GM23338 (cell line): ENCODE measurements around the gene FGF23. TPM values are rescaled to one million over a fixed set of nuclear protein-coding genes. Genes with fewer than 3 reads are reported as not detected.

ENCODE experiments used
- ATAC-seq: fragments of 200-7000 bp; cut with Tn5 transposase; 3 replicates; pipeline ENCODE4 v1.9.1; 2020
- DNase-seq: peaks from one replicate; pipeline ENCODE4 v3.0.0-alpha.2; 2015; ENCODE audit warnings: low spot score
- H2AFZ ChIP-seq: fragments of 200-600 bp; sonication (generic); 2 replicates; pipeline ENCODE4 v1.8.0; 2016; ENCODE audit warnings: antibody characterized with exemption, mild to moderate bottlenecking, moderate library complexity
- H3F3A ChIP-seq: fragments of 200-600 bp; sonication (generic); replicated peaks from 2 replicates; pipeline ENCODE4 v1.8.0; 2017; ENCODE audit warnings: antibody characterized with exemption, mixed run types, low read depth
- H3K27ac ChIP-seq: fragments of 200-600 bp; sonication (generic); 2 replicates; pipeline ENCODE4 v1.6.1; 2016; ENCODE audit warnings: low read depth
- H3K27me3 ChIP-seq: fragments of 200-600 bp; sonication (generic); 2 replicates; pipeline ENCODE4 v1.8.0; 2016; ENCODE audit warnings: mild to moderate bottlenecking, mixed run types, moderate library complexity; ENCODE audit not compliant: insufficient read depth
- H3K36me3 ChIP-seq: fragments of 200-600 bp; sonication (generic); 2 replicates; pipeline ENCODE4 v1.8.0; 2016; ENCODE audit warnings: mild to moderate bottlenecking; ENCODE audit not compliant: insufficient read depth
- H3K4me1 ChIP-seq: fragments of 200-600 bp; sonication (generic); 2 replicates; pipeline ENCODE4 v1.8.0; 2016; ENCODE audit warnings: mild to moderate bottlenecking, moderate library complexity; ENCODE audit not compliant: insufficient read depth
- H3K4me2 ChIP-seq: fragments of 200-600 bp; sonication (generic); 2 replicates; pipeline ENCODE4 v1.7.1; 2017; ENCODE audit warnings: mixed run types
- H3K4me3 ChIP-seq: fragments of 200-600 bp; sonication (generic); 2 replicates; pipeline ENCODE4 v1.6.1; 2016; ENCODE audit warnings: mixed run types
- H3K79me2 ChIP-seq: fragments of 200-600 bp; sonication (generic); replicated peaks from 2 replicates; pipeline ENCODE4 v1.8.0; 2017; ENCODE audit warnings: mild to moderate bottlenecking; ENCODE audit not compliant: insufficient read depth
- H3K9me2 ChIP-seq: fragments of 200-600 bp; sonication (generic); 2 replicates; pipeline ENCODE4 v1.8.0; 2017; ENCODE audit not compliant: insufficient read depth
- H4K20me1 ChIP-seq: fragments of 200-600 bp; sonication (generic); replicated peaks from 2 replicates; pipeline ENCODE4 v1.8.0; 2017; ENCODE audit warnings: mild to moderate bottlenecking; ENCODE audit not compliant: insufficient read depth
- H3K27ac Mint-ChIP-seq: 2 replicates; pipeline ENCODE4 v1.8.0; 2020; ENCODE audit warnings: inconsistent platforms, mild to moderate bottlenecking, moderate library complexity, mixed read lengths
- H3K27me3 Mint-ChIP-seq: 3 replicates; pipeline ENCODE4 v1.8.0; 2022; ENCODE audit warnings: low read depth, mild to moderate bottlenecking, moderate library complexity, mixed read lengths, inconsistent platforms; ENCODE audit not compliant: insufficient read depth, poor library complexity
- H3K36me3 Mint-ChIP-seq: 3 replicates; pipeline ENCODE4 v1.8.0; 2021; ENCODE audit warnings: low read depth, mild to moderate bottlenecking, inconsistent platforms, moderate library complexity, mixed read lengths
- H3K4me1 Mint-ChIP-seq: 3 replicates; pipeline ENCODE4 v1.8.0; 2020; ENCODE audit warnings: mild to moderate bottlenecking, inconsistent platforms, mixed read lengths
- H3K4me3 Mint-ChIP-seq: 3 replicates; pipeline ENCODE4 v1.8.0; 2021; ENCODE audit warnings: moderate library complexity, mild to moderate bottlenecking, inconsistent platforms, mixed read lengths
- H3K9me3 Mint-ChIP-seq: 3 replicates; pipeline ENCODE4 v1.8.0; 2020; ENCODE audit warnings: moderate library complexity, mild to moderate bottlenecking, inconsistent platforms, mixed read lengths
- EZH2 ChIP-seq: fragments of 200-600 bp; sonication (generic); IDR thresholded peaks from one replicate; pipeline ENCODE4 v1.8.0; 2017; ENCODE audit warnings: antibody characterized with exemption, mild to moderate bottlenecking, low read depth; ENCODE audit not compliant: unreplicated experiment
- EZH2phosphoT487 ChIP-seq: fragments of 200-600 bp; sonication (generic); IDR thresholded peaks from one replicate; pipeline ENCODE4 v1.8.1; 2018; ENCODE audit warnings: antibody characterized with exemption; ENCODE audit not compliant: unreplicated experiment
- JUNB ChIP-seq: IDR thresholded peaks from one replicate; pipeline ENCODE4 v1.6.1; 2016; ENCODE audit warnings: antibody characterized with exemption; ENCODE audit not compliant: unreplicated experiment
- NANOG ChIP-seq: IDR thresholded peaks from 2 replicates; pipeline ENCODE4 v1.6.1; 2016; ENCODE audit warnings: antibody characterized with exemption, borderline replicate concordance
- POLR2AphosphoS5 ChIP-seq: IDR thresholded peaks from 2 replicates; pipeline ENCODE4 v1.6.1; 2016; ENCODE audit warnings: antibody characterized with exemption, low read depth
- STAT1 ChIP-seq: IDR thresholded peaks from one replicate; pipeline ENCODE4 v1.6.1; 2016; ENCODE audit warnings: antibody characterized with exemption; ENCODE audit not compliant: unreplicated experiment
- ZNF114 ChIP-seq: fragments of 250-450 bp; sonication (Bioruptor Pico); IDR thresholded peaks from 2 replicates; pipeline ENCODE4 v1.5.0; 2020; ENCODE audit warnings: mild to moderate bottlenecking, moderate library complexity
- ZNF331 ChIP-seq: fragments of 250-450 bp; sonication (Bioruptor Pico); IDR thresholded peaks from 2 replicates; pipeline ENCODE4 v1.5.0; 2020; ENCODE audit warnings: low read depth, mild to moderate bottlenecking, moderate library complexity
- polyA plus RNA-seq: library from polyadenylated mRNA; unstranded; fragments of >200 nt; fragmentation: Nextera tagmentation; extraction: Ambion mirVana; gene quantifications from 2 replicates; pipeline ENCODE4 v1.2.1, GENCODE V29; 2016
- total RNA-seq: library from RNA; depleted of rRNA; stranded (reverse); fragments of >200 nt; shearing (Covaris generic); gene quantifications from 2 replicates; pipeline ENCODE4 v1.2.3, GENCODE V29; 2014
- TF ChIP-seq, protein P1 (sequence below), 2 experiments: fragments of 200-600 bp in 1 of 2; sonication (generic) in 1 of 2; conservative IDR thresholded peaks; 2 replicates each; pipeline versions ENCODE4 v1.5.1 to v1.6.1; 2016 to 2017; ENCODE audit warnings: antibody characterized with exemption in 2 of 2, low read depth in 2 of 2, mild to moderate bottlenecking in 2 of 2, moderate library complexity in 1 of 2
- TF ChIP-seq, protein P2 (sequence below): fragments of 250-450 bp; sonication (Bioruptor Pico); IDR thresholded peaks from 2 replicates; pipeline ENCODE4 v1.5.0; 2020; ENCODE audit warnings: mild to moderate bottlenecking, moderate library complexity
- TF ChIP-seq, protein P3 (sequence below): IDR thresholded peaks from one replicate; pipeline ENCODE4 v1.6.1; 2018; ENCODE audit warnings: antibody characterized with exemption; ENCODE audit not compliant: unreplicated experiment

The FGF23 gene
- total and polyA plus RNA-seq, 2 experiments from 2014 or later, result 0.44 to 0.56 TPM

DNA sequence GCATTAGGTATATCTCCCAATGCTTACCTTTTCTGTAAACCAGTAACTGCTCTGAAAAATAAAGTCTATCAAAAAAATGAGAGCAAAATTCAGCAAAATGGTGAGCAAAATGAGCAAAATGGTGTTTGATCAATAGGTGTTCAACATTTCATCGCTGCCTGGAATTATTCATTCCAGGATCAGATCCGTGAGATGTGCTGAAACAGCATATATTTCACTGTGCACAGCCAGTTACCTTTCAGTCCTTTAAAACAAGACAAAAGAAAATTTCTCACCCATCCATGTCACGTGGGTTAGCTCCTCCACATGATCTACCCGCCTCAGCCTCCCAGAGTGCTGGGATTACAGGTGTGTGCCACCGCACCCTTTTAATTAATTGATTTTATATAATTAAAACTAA lies 8.1 kb upstream of the FGF23 start:
- no peaks in the 10 kb centered on the region for H3K36me3 ChIP-seq
- Mint-ChIP-seq H3K36me3 (no peaks in the 10 kb centered on the region), H3K27me3 (peaks cover 5% of the 10 kb centered on the region), H3K27ac (no peak overlapping the region), H3K4me3 (no peak overlapping the region), H3K9me3 (no peaks in the 10 kb centered on the region), H3K4me1 (no peaks in the 10 kb centered on the region)
- H3F3A ChIP-seq, result no peaks in the 10 kb centered on the region
- no peaks in the 10 kb centered on the region for H3K27me3 ChIP-seq
- H3K4me3 ChIP-seq, result no peak overlapping the region
- no peaks in the 10 kb centered on the region for H3K79me2 ChIP-seq
- H4K20me1 ChIP-seq, result no peaks in the 10 kb centered on the region
- no peak overlapping the region for H3K4me2 ChIP-seq
- H3K27ac ChIP-seq, result no peak overlapping the region
- 0 out of 2 replicates have a peak, but pooled peaks cover 3% of the 10 kb centered on the region for H3K9me2 ChIP-seq
- no peaks in the 10 kb centered on the region for H3K4me1 ChIP-seq
- ATAC-seq (no peak), DNase-seq (no peak)
- no peak overlapping the region for H2AFZ ChIP-seq
- TF ChIP-seq JUNB, result no peak

DNA sequence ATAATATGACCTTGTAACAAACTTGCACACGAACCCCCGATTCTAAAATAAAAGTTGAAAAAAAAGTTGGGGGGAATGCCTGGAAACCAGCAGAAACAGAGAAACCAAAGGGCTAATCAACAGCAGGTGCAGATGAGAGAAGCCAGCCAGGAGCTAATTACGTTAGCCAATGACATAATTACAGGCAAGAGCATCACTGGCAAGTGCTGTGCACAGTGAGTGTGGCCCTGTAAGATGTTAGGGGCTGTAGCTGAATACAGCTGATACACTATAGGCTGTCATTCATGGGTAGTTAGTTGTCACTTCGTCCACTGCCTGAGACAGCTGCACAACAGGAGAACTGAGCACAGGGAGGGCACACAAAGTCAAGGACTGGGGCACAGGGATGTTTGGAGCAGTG lies 7.3 kb upstream of the FGF23 start:
- Mint-ChIP-seq H3K36me3 (no peaks in the 10 kb centered on the region), H3K4me1 (no peaks in the 10 kb centered on the region; the same call in 2 of the 3 replicates), H3K4me3 (no peak overlapping the region), H3K27me3 (peaks cover 5% of the 10 kb centered on the region), H3K9me3 (no peaks in the 10 kb centered on the region), H3K27ac (no peak overlapping the region)
- Histone ChIP-seq H3K4me1 (no peaks in the 10 kb centered on the region), H3K4me3 (no peak overlapping the region), H3K9me2 (0 out of 2 replicates have a peak, but pooled peaks cover 3% of the 10 kb centered on the region), H3F3A (no peaks in the 10 kb centered on the region), H3K27me3 (no peaks in the 10 kb centered on the region), H3K36me3 (no peaks in the 10 kb centered on the region), H2AFZ (no peak overlapping the region), H3K4me2 (no peak overlapping the region), H3K79me2 (no peaks in the 10 kb centered on the region), H3K27ac (no peak overlapping the region), H4K20me1 (no peaks in the 10 kb centered on the region)
- ATAC-seq (no peak), DNase-seq (no peak)
- TF ChIP-seq EZH2 (no peak), ZNF114 (CRISPR knock-in tag) (no peak), NANOG (no peak), JUNB (no peak), ZNF331 (no peak), STAT1 (no peak), EZH2phosphoT487 (no peak), POLR2AphosphoS5 (no peak)
- TF ChIP-seq, protein P1, sequence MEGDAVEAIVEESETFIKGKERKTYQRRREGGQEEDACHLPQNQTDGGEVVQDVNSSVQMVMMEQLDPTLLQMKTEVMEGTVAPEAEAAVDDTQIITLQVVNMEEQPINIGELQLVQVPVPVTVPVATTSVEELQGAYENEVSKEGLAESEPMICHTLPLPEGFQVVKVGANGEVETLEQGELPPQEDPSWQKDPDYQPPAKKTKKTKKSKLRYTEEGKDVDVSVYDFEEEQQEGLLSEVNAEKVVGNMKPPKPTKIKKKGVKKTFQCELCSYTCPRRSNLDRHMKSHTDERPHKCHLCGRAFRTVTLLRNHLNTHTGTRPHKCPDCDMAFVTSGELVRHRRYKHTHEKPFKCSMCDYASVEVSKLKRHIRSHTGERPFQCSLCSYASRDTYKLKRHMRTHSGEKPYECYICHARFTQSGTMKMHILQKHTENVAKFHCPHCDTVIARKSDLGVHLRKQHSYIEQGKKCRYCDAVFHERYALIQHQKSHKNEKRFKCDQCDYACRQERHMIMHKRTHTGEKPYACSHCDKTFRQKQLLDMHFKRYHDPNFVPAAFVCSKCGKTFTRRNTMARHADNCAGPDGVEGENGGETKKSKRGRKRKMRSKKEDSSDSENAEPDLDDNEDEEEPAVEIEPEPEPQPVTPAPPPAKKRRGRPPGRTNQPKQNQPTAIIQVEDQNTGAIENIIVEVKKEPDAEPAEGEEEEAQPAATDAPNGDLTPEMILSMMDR (conservative IDR thresholded peaks at IDR 0.05; ENCODE audit: low read depth in 2 of 2), result no peak
- TF ChIP-seq, protein P2, sequence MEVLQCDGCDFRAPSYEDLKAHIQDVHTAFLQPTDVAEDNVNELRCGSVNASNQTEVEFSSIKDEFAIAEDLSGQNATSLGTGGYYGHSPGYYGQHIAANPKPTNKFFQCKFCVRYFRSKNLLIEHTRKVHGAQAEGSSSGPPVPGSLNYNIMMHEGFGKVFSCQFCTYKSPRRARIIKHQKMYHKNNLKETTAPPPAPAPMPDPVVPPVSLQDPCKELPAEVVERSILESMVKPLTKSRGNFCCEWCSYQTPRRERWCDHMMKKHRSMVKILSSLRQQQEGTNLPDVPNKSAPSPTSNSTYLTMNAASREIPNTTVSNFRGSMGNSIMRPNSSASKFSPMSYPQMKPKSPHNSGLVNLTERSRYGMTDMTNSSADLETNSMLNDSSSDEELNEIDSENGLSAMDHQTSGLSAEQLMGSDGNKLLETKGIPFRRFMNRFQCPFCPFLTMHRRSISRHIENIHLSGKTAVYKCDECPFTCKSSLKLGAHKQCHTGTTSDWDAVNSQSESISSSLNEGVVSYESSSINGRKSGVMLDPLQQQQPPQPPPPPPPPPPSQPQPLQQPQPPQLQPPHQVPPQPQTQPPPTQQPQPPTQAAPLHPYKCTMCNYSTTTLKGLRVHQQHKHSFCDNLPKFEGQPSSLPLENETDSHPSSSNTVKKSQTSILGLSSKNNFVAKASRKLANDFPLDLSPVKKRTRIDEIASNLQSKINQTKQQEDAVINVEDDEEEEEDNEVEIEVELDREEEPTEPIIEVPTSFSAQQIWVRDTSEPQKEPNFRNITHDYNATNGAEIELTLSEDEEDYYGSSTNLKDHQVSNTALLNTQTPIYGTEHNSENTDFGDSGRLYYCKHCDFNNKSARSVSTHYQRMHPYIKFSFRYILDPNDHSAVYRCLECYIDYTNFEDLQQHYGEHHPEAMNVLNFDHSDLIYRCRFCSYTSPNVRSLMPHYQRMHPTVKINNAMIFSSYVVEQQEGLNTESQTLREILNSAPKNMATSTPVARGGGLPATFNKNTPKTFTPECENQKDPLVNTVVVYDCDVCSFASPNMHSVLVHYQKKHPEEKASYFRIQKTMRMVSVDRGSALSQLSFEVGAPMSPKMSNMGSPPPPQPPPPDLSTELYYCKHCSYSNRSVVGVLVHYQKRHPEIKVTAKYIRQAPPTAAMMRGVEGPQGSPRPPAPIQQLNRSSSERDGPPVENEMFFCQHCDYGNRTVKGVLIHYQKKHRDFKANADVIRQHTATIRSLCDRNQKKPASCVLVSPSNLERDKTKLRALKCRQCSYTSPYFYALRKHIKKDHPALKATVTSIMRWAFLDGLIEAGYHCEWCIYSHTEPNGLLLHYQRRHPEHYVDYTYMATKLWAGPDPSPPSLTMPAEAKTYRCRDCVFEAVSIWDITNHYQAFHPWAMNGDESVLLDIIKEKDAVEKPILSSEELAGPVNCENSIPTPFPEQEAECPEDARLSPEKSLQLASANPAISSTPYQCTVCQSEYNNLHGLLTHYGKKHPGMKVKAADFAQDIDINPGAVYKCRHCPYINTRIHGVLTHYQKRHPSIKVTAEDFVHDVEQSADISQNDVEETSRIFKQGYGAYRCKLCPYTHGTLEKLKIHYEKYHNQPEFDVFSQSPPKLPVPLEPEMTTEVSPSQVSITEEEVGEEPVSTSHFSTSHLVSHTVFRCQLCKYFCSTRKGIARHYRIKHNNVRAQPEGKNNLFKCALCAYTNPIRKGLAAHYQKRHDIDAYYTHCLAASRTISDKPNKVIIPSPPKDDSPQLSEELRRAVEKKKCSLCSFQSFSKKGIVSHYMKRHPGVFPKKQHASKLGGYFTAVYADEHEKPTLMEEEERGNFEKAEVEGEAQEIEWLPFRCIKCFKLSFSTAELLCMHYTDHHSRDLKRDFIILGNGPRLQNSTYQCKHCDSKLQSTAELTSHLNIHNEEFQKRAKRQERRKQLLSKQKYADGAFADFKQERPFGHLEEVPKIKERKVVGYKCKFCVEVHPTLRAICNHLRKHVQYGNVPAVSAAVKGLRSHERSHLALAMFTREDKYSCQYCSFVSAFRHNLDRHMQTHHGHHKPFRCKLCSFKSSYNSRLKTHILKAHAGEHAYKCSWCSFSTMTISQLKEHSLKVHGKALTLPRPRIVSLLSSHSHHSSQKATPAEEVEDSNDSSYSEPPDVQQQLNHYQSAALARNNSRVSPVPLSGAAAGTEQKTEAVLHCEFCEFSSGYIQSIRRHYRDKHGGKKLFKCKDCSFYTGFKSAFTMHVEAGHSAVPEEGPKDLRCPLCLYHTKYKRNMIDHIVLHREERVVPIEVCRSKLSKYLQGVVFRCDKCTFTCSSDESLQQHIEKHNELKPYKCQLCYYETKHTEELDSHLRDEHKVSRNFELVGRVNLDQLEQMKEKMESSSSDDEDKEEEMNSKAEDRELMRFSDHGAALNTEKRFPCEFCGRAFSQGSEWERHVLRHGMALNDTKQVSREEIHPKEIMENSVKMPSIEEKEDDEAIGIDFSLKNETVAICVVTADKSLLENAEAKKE, result no peak
- TF ChIP-seq, protein P3, sequence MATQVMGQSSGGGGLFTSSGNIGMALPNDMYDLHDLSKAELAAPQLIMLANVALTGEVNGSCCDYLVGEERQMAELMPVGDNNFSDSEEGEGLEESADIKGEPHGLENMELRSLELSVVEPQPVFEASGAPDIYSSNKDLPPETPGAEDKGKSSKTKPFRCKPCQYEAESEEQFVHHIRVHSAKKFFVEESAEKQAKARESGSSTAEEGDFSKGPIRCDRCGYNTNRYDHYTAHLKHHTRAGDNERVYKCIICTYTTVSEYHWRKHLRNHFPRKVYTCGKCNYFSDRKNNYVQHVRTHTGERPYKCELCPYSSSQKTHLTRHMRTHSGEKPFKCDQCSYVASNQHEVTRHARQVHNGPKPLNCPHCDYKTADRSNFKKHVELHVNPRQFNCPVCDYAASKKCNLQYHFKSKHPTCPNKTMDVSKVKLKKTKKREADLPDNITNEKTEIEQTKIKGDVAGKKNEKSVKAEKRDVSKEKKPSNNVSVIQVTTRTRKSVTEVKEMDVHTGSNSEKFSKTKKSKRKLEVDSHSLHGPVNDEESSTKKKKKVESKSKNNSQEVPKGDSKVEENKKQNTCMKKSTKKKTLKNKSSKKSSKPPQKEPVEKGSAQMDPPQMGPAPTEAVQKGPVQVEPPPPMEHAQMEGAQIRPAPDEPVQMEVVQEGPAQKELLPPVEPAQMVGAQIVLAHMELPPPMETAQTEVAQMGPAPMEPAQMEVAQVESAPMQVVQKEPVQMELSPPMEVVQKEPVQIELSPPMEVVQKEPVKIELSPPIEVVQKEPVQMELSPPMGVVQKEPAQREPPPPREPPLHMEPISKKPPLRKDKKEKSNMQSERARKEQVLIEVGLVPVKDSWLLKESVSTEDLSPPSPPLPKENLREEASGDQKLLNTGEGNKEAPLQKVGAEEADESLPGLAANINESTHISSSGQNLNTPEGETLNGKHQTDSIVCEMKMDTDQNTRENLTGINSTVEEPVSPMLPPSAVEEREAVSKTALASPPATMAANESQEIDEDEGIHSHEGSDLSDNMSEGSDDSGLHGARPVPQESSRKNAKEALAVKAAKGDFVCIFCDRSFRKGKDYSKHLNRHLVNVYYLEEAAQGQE, result no peak
